Measurements from ENCODE around the gene GABRR3.

- TF ChIP-seq, protein P1, sequence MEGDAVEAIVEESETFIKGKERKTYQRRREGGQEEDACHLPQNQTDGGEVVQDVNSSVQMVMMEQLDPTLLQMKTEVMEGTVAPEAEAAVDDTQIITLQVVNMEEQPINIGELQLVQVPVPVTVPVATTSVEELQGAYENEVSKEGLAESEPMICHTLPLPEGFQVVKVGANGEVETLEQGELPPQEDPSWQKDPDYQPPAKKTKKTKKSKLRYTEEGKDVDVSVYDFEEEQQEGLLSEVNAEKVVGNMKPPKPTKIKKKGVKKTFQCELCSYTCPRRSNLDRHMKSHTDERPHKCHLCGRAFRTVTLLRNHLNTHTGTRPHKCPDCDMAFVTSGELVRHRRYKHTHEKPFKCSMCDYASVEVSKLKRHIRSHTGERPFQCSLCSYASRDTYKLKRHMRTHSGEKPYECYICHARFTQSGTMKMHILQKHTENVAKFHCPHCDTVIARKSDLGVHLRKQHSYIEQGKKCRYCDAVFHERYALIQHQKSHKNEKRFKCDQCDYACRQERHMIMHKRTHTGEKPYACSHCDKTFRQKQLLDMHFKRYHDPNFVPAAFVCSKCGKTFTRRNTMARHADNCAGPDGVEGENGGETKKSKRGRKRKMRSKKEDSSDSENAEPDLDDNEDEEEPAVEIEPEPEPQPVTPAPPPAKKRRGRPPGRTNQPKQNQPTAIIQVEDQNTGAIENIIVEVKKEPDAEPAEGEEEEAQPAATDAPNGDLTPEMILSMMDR (IDR thresholded peaks at IDR 0.05): peak; percentile 90
- TF ChIP-seq ZFX (IDR thresholded peaks at IDR 0.05; ENCODE audit: borderline replicate concordance): no peak
These were observed 11.9 kb downstream of the GABRR3 start for GRCh38 chr3:98022978-98023820.
